GM18868 (cell line): Measurements from ENCODE around the gene P2RY12.
"Not testable (repeated sequence)": the region's sequence is repeated elsewhere in the genome, so short reads cannot be mapped to it uniquely, and the experiment has no call there.

Experiments
- ATAC-seq: cut with Tn5 transposase; IDR thresholded peaks from one replicate; pipeline ENCODE4 v1.9.1; 2021; ENCODE audit warnings: mild to moderate bottlenecking, moderate library complexity; ENCODE audit not compliant: unreplicated experiment

The P2RY12 gene

GRCh38 chr3:151393146-151393830 lies 8.7 kb upstream of the P2RY12 start:
- no peak for ATAC-seq

GRCh38 chr3:151392191-151392590 lies 7.6 kb upstream of the P2RY12 start:
- not testable (repeated sequence) for ATAC-seq

GRCh38 chr3:151391720-151392119 lies 7.2 kb upstream of the P2RY12 start:
- ATAC-seq = peak; percentile 33

GRCh38 chr3:151387842-151388241 lies 3.3 kb upstream of the P2RY12 start:
- peak; percentile 29 for ATAC-seq

GRCh38 chr3:151387432-151387831 lies 2.9 kb upstream of the P2RY12 start:
- ATAC-seq = peak; percentile 29

GRCh38 chr3:151386056-151386455 lies 1.5 kb upstream of the P2RY12 start:
- ATAC-seq = no peak

- ATAC-seq = peak; percentile 26
These were observed 597 bp downstream of the P2RY12 start for GRCh38 chr3:151383956-151384355.

- no peak for ATAC-seq
These were observed 1.4 kb downstream of the P2RY12 start for GRCh38 chr3:151383111-151383510.

GRCh38 chr3:151382671-151383070 lies 1.9 kb downstream of the P2RY12 start:
- peak; percentile 26 for ATAC-seq

- peak; percentile 29 for ATAC-seq
These were observed 5.3 kb downstream of the P2RY12 start for GRCh38 chr3:151379083-151379734.

GRCh38 chr3:151377768-151378385 lies 6.7 kb downstream of the P2RY12 start:
- peak; percentile 63 for ATAC-seq

GRCh38 chr3:151372063-151372820 lies 12.3 kb downstream of the P2RY12 start:
- no peak for ATAC-seq

- ATAC-seq = no peak
These were observed 13.0 kb downstream of the P2RY12 start for GRCh38 chr3:151371526-151371925.

- ATAC-seq = no peak
These were observed 17.1 kb downstream of the P2RY12 start for GRCh38 chr3:151367448-151367847.

- ATAC-seq = no peak
These were observed 17.6 kb downstream of the P2RY12 start for GRCh38 chr3:151366993-151367392.

GRCh38 chr3:151362751-151363174 lies 21.8 kb downstream of the P2RY12 start:
- ATAC-seq = no peak

GRCh38 chr3:151357463-151357850 lies 27.1 kb downstream of the P2RY12 start:
- no peak for ATAC-seq

GRCh38 chr3:151356794-151357462 lies 27.6 kb downstream of the P2RY12 start:
- ATAC-seq = peak; percentile 59

- peak; percentile 26 for ATAC-seq
These were observed 32.9 kb downstream of the P2RY12 start for GRCh38 chr3:151351648-151352047.

GRCh38 chr3:151351219-151351618 lies 33.3 kb downstream of the P2RY12 start:
- peak; percentile 83 for ATAC-seq

GRCh38 chr3:151350656-151351055 lies 33.9 kb downstream of the P2RY12 start:
- ATAC-seq = no peak
